Testis (tissue), 3 donors: Measurements from ENCODE around the gene APLF. TPM values are rescaled to one million over a fixed set of nuclear protein-coding genes. Genes with fewer than 3 reads are reported as not detected.
"Not testable (repeated sequence)": the region's sequence is repeated elsewhere in the genome, so short reads cannot be mapped to it uniquely, and the experiment has no call there.

Source experiments
- DNase-seq: peaks from one replicate; pipeline ENCODE4 v3.0.0-alpha.2; 2019
- H3K27ac ChIP-seq, 2 donors: fragments of 200-600 bp; sonication (generic); one replicate each; pipeline ENCODE4 v1.5.1; 2019
- H3K27me3 ChIP-seq: fragments of 200-600 bp; sonication (generic); one replicate; pipeline ENCODE4 v1.5.1; 2019
- H3K36me3 ChIP-seq: fragments of 200-600 bp; sonication (generic); one replicate; pipeline ENCODE4 v1.5.1; 2017; ENCODE audit warnings: low read depth; ENCODE audit errors: missing control alignments
- H3K4me1 ChIP-seq: fragments of 200-600 bp; sonication (generic); one replicate; pipeline ENCODE4 v1.5.1; 2019
- H3K4me3 ChIP-seq, 2 donors: fragments of 200-600 bp; sonication (generic); one replicate each; pipeline ENCODE4 v1.5.1; 2017 to 2019
- H3K9me3 ChIP-seq: fragments of 200-600 bp; sonication (generic); one replicate; pipeline ENCODE4 v1.5.1; 2017
- POLR2A ChIP-seq: fragments of 450-650 bp; IDR thresholded peaks from one replicate; pipeline ENCODE4 v1.6.1; 2017; ENCODE audit warnings: antibody characterized with exemption, mild to moderate bottlenecking, moderate library complexity
- WGBS, 2 donors: methylation state at CpG; one replicate each; pipeline ENCODE4 v1.1.5; 2018; 5-methylcytosine and 5-hydroxymethylcytosine counted together
- intact Hi-C: fragments of 100-400 bp; cut with DNase I; formaldehyde crosslinking; loops from one replicate; pipeline ENCODE4 v1.15.1; 2023; ENCODE audit warnings: low total_unique reads
- polyA plus RNA-seq: library from polyadenylated mRNA; stranded (reverse); fragments of 350-450 nt; fragmentation: Illumina TruSeq; extraction: RNeasy Lipid Tissue Mini Kit (QIAGEN cat#74804); gene quantifications from one replicate; pipeline ENCODE4 v1.2.3, GENCODE V29; 2014; ENCODE audit warnings: low read depth, low replicate concordance; ENCODE audit not compliant: insufficient read depth
- total RNA-seq, 2 donors: library from RNA; depleted of rRNA; stranded (reverse); fragments of >200 nt; gene quantifications; one replicate each; pipeline ENCODE4 v1.2.3, GENCODE V29; 2016
- TF ChIP-seq, protein P1 (sequence below), 3 experiments: fragments of 450-650 bp in 2 of 3; fragments of 200-600 bp in 1 of 3; sonication (generic) in 1 of 3; IDR thresholded peaks; one replicate each; pipeline ENCODE4 v1.5.1; 2016 to 2019; ENCODE audit warnings: antibody characterized with exemption in 3 of 3, mild to moderate bottlenecking in 2 of 3, moderate library complexity in 1 of 3

APLF gene
- total and polyA plus RNA-seq, 3 donors from 2014 or later: 6.6 to 21.7 (median 14.7) TPM

DNA sequence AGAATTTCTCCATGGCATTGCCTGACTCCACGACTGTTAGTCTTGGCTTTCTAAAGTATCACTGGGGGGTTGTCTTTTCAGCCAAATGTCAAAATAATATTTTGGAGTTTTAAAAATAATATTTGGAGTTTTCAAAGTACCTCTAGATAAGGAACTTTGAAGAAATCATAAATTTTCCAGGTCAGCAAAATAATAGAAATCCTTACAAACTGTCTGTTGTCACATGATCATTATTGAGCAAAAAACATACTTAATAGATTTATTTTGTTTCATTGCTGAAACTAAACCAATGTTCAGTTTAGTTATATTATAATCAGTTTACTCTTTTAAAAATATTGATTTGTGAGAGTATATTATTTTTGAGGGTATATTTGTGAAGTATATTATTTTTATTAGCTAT, 85.7 kb downstream of the APLF start:
- no peak for DNase-seq
- intact Hi-C loops: no loop called here

DNA sequence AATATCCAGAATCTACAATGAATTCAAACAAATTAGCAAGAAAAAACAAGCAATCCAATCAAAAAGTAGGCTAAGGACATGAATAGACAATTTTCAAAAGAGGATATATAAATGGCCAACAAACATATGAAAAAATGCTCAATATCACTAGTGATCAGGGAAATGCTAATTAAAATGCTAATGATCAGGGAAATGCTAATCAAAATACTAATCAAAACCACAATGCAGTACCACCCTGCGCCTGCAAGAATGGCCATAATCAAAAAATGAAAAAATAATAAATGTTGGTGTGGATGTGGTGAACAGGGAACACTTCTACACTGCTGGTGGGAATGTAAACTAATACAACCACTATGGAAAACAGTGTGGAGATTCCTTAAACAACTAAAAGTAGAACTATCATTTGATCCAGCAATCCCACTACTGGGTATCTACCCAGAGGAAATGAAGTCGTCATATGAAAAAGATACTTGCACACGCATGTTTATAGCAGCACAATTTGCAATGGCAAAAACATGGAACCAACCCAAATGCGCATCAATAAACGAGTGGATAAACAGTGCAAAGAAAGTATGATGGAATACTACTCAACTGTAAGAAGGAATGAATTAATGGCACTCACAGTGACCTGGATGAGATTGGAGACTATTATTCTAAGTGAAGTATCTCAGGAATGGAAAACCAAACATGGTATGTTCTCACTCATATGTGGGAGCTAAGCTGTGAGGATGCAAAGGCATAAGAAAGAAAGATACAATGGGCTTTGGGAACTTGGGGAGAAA, 88.2 kb downstream of the APLF start:
- H3K36me3 ChIP-seq, DNase-seq, H3K4me3 ChIP-seq, H3K27me3 ChIP-seq, H3K27ac ChIP-seq, intact Hi-C loops, H3K9me3 ChIP-seq, H3K4me1 ChIP-seq: not testable (repeated sequence)
- WGBS, 2 donors: 92 to 97% methylated on average over 5 of the region's 5 CpGs

More for the DNA sequence above, 85.7 kb downstream of the APLF start:
- H3K36me3 ChIP-seq: no peaks in the 10 kb centered on the region
- H3K27me3 ChIP-seq: no peaks in the 10 kb centered on the region
- 76 to 86% methylated on average over 1 of the region's 1 CpG for WGBS, 2 donors
- H3K4me1 ChIP-seq: no peaks in the 10 kb centered on the region
- H3K9me3 ChIP-seq: no peaks in the 10 kb centered on the region
- no peak overlapping the region for H3K4me3 ChIP-seq
- TF ChIP-seq, protein P1, sequence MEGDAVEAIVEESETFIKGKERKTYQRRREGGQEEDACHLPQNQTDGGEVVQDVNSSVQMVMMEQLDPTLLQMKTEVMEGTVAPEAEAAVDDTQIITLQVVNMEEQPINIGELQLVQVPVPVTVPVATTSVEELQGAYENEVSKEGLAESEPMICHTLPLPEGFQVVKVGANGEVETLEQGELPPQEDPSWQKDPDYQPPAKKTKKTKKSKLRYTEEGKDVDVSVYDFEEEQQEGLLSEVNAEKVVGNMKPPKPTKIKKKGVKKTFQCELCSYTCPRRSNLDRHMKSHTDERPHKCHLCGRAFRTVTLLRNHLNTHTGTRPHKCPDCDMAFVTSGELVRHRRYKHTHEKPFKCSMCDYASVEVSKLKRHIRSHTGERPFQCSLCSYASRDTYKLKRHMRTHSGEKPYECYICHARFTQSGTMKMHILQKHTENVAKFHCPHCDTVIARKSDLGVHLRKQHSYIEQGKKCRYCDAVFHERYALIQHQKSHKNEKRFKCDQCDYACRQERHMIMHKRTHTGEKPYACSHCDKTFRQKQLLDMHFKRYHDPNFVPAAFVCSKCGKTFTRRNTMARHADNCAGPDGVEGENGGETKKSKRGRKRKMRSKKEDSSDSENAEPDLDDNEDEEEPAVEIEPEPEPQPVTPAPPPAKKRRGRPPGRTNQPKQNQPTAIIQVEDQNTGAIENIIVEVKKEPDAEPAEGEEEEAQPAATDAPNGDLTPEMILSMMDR (IDR thresholded peaks at IDR 0.05): no peak
- no peak overlapping the region for H3K27ac ChIP-seq

DNA sequence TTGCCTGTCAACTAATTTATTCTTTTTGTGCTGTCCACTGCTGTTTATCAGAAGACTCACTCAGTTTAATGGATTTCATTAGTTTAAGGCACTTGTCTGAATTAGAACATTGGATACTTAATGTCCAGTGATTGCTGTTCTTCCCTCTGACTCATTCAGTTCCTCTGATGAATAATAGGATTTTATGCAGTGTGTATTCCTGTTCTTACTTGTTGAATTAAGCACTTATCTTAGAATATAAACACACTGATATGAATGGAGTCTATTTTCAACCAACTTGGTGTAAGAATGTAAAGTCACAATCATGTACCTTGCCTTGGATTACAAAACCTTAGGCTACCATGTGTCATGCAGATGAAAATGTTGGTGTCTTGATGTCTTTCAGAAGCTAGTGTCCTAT, 89.0 kb downstream of the APLF start:
- H3K4me1 ChIP-seq: no peaks in the 10 kb centered on the region
- intact Hi-C loops: no loop called here
- no peak overlapping the region for H3K4me3 ChIP-seq
- no peaks in the 10 kb centered on the region for H3K9me3 ChIP-seq
- H3K36me3 ChIP-seq: no peaks in the 10 kb centered on the region
- H3K27ac ChIP-seq: no peak overlapping the region
- no peaks in the 10 kb centered on the region for H3K27me3 ChIP-seq
- no peak for DNase-seq
- TF ChIP-seq, protein P1 (IDR thresholded peaks at IDR 0.05): no peak
- TF ChIP-seq POLR2A: no peak

DNA sequence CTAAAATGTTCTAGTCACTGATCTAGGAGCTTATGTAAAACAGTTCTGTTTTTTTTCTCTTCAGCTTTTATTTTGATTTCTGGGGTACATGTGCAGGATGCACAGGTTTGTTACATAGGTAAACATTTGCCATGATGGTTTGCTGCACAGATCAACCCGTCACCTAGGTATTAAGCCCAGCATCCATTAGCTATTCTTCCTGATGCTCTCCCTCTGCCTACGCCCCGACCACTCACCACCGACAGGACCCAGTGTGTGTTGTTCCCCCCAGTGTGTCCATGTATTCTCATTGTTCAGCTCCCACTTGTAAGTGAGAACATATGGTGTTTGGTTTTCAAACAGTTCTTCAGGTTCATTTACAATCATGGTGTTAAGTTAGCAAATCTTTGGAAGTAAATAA, 91.2 kb downstream of the APLF start:
- intact Hi-C loops: no loop called here

GRCh38 chr2:68559692-68560091, 92.3 kb downstream of the APLF start:
- H3K4me1 ChIP-seq: no peaks in the 10 kb centered on the region

More for the DNA sequence above, 91.2 kb downstream of the APLF start:
- TF ChIP-seq POLR2A: no peak
- TF ChIP-seq, protein P1 (IDR thresholded peaks at IDR 0.05): no peak
- no peak for DNase-seq
- 84 to 85% methylated on average over 4 of the region's 4 CpGs for WGBS, 2 donors
- H3K4me1 ChIP-seq: no peaks in the 10 kb centered on the region
- no peak overlapping the region for H3K4me3 ChIP-seq
- H3K27ac ChIP-seq: no peak overlapping the region
- no peaks in the 10 kb centered on the region for H3K27me3 ChIP-seq
- no peaks in the 10 kb centered on the region for H3K9me3 ChIP-seq
- no peaks in the 10 kb centered on the region for H3K36me3 ChIP-seq

More at GRCh38 chr2:68559692-68560091, 92.3 kb downstream of the APLF start:
- WGBS, 2 donors: 77 to 82% methylated on average over 2 of the region's 2 CpGs
- Histone ChIP-seq H3K27ac (no peak overlapping the region), H3K4me3 (no peak overlapping the region), H3K9me3 (no peaks in the 10 kb centered on the region), H3K27me3 (no peaks in the 10 kb centered on the region), H3K36me3 (no peaks in the 10 kb centered on the region)
- intact Hi-C loops: no loop called here
- TF ChIP-seq, protein P1 (IDR thresholded peaks at IDR 0.05): no peak
- no peak for TF ChIP-seq POLR2A
- no peak for DNase-seq
